Activated CD8-positive, alpha-beta memory T cell treated with anti-CD3 and anti-CD28 coated beads, Interleukin-2, amount 50 U/mL, for 1 hour (primary cell): ENCODE data around the gene LTB4R.

Experiments used
- DNase-seq: peaks from one replicate; pipeline ENCODE4 v3.0.0-alpha.2; 2020; ENCODE audit errors: extremely low read depth

The LTB4R gene

DNA sequence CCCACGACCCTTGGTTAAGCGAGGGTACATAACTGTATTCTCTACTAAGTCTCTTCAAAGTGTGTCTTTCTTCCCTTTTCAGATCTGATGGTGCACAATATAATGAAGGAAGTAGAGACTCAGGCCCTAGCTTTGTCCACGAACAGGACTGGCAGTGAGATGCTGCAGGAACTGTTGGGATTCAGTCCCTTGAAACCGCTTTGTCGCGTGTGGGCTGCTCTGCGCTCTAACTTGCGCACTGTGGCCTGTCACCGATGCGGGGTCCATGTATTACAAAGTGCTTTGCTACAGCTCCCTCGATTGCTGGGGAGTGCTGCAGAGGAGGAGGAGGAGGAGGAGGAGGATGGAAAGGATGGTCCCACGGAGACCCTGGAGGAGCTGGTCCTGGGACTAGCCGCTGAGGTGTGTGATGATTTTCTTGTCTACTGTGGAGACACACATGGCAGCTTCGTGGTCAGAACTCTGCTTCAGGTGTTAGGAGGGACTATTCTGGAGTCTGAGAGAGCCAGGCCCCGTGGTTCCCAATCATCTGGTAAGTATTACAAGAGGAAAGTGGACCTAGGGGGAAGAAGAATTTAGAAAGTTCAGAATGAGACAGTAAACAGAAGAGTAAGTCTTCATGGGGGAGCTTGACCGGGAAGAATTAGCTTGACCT lies 10.8 kb upstream of the LTB4R start:
- no peak for DNase-seq

DNA sequence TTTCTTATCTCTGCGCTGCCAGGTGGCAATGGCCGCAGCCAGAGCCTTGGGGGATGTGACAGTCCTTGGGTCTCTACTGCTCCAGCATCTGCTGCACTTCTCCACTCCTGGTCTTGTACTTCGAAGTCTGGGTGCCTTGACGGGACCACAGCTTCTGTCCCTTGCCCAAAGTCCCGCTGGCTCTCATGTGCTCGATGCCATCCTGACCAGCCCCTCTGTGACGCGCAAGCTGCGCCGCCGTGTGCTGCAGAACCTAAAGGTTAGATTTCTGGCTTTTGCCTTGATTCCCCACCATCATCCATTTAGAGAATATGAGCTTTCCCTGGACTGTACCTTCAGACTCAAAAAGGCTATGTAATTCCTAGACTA lies 7.3 kb upstream of the LTB4R start:
- no peak for DNase-seq

GRCh38 chr14:24307156-24307574 lies 4.1 kb upstream of the LTB4R start:
- no peak for DNase-seq

- DNase-seq = no peak
Observed at GRCh38 chr14:24307575-24308341, 3.5 kb upstream of the LTB4R start, which contains the start of gene CIDEB. Gene CIDEB (minus strand): TSS chr14:24307977. CDS start chr14:24307858, 119 bp downstream.

DNA sequence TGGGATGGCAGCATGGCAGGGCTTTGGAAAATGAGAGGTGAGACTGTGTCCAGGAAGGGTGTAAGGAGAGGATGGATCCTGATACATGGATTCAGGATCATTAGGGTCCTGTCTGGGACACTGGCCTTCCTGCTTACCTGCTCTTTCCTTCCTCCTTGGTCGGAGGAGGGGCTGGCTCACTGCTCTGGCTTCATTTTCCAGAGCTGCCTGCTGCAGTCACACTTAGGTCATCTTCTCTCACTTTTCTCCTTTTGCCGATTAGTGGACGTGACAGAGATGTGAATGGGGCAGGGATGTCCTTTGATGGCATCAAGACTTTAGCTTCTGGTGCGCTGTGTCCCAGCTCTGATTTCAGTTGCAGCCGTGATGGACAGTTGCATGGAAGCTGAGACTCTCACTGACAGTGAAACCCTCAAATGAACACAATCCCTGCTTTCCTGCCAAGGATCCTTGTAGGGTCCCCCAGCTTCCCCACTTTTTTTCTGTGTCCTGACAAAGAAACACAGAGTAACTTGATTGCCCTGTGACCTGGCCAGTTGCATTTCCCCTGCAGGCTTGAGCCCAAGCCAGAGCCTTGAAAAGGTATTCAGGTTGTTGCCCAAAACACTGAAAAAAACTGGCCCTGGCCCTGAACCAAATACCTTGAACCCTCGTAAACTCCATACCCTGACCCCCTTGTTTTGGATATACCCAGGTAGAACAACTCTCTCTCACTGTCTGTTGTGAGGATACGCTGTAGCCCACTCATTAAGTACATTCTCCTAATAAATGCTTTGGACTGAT lies 2.8 kb upstream of the LTB4R start:
- no peak for DNase-seq

DNA sequence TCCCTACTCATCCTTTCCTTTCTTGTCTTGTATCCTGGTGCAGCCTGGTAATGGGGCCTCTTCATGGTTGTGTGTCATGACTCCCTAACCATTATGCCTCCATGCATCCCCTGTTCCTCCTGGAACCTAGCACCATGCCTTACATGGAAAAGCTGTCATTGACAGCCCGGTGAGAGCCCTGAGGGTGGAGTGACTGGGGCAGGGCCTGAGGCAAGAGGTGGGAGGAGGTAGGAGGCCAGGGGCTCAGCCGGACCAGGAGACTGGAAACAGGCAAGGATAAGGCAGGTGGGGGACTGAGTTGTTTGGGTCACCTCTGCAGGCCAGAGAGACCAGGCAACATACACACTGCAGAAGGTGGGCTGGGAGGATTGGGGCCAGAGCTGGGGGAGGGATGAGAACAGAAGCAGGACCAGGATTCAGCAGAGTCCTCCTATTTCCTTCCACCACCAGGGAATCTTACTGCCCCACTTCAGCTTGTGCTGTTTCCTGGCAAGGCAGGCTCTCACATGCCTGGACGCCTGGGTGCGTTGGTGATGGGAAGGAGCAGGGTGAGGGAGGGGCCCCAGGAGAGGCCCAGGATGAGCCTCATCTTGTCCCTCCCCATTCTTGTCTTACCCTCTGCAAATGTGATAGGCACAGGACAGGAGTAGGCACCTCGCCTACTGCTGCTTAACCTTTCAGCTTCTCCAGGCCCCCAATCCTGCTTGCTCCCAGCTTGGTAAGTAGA lies 1.6 kb upstream of the LTB4R start, which contains the start of gene LTB4R2:
LTB4R2 (plus strand) TSS at position 603 of the 727 bp plus-strand sequence. CDS start 525 bp downstream, outside the sequence.
- no peak for DNase-seq

DNA sequence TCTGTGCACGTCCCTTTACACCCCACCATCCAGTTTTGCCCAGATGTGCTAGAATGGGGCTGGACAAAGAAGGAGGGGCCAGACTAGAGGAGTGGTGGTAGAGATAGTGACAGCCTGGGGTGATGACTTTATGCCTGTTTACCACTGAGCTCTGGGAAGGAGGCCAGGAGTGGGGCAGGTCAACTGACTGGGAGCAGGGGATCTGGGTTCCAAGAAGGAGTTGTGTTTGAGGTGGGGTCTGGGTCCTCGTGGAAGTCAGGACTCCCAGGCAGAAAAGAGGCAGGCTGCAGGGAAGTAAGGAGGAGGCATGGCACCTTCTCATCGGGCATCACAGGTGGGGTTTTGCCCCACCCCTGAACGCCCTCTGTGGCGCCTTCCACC lies 1.0 kb upstream of the LTB4R start:
- DNase-seq = no peak

DNA sequence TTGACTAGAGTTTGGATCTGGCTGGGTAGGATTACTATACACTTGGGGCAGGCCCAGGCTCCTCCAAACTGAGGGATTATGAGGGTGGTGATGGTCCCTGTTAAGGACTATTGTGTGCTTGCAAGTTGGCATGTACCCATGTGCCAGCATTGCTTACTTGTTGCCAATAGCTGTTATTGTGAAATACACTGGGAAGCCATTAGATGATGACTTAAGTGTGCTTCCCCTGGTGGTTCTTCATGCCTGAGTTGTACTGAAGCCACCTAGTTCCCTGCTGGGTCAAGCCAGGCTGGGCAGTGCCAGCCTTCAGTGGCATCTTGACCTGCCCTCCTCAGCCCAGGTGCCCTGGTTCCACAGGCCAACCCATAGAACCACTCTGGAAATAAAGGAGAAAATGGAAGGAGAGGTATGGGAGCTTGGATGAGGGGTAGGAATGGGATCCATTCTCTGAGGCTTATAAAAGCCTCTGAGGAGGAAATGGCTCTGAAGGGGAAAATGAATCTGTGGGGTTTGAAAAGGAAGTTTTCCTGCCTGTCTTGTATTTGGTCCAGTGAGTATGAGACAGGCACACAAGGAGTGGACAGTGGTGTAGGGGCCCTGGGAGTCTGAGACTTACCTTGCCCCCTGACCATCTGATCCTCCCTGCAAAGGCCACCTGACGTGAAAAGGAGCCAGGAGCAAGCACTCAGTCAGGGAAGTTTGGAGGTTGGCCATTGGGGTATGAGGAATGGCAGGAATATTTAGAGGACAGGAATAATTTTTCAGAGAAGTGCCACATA lies 724 bp downstream of the LTB4R start:
- no peak for DNase-seq

GRCh38 chr14:24312736-24313507 lies 1.6 kb downstream of the LTB4R start:
- no peak for DNase-seq

DNA sequence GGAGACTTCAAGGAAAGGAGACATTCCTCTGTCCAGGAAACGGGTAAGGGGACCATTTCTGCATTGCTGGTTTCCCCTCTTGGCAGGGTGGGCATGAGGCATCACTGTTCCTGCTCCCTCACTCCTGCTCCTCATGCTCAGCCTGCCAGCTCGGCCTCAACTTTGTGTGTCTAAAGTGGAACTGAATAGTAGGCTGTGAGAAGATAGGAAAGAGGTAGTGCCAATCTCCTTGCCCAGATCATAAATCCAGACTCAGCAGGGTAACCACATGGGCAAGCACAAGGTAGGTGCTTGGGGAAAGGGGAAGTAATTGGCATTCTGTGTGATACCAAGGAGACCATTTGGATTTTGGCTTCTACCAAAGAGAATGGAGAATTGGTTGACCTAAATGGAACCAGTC lies 2.6 kb downstream of the LTB4R start:
- no peak for DNase-seq

DNA sequence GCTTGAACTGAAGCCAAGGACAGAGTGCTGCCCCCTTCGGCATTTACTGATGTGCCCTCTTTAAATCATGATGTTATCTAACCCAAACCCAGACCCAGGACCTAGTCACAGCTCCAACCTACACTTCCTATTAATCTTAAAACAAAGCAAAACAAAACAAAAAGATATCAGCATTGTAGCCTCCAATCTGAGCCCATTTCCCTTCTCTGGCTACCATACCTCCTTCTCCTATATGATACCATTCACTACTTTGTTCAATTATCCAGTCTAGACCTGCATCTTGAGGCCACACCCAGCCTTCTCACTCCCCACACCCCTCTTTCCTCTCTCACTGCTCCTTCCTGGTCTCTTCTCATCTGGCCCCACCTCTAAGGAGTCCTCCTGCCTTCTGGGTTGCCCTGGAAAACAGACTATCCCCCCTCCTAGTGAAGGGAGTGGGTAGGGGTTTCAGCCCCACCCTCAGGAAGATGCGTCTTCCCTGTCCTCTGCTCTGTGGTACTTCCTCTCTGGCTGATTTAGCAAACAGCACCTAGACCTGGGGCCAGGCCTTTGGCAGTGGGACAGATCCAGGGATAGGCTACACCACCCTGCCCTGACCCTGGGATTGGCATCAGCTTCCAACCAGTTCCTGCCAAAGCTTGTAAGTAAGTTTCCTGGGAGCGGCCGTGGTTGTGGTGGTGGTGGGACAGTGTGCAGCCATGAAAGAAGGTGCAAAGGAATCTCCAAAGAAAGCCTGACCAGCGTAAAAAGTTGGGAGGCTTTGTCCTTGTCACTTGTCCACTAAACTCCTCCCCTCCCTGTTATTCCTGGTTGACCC lies 3.3 kb downstream of the LTB4R start:
- no peak for DNase-seq

GRCh38 chr14:24315243-24315806 lies 4.0 kb downstream of the LTB4R start:
- no peak for DNase-seq

- DNase-seq = no peak
Observed at GRCh38 chr14:24315807-24316596, 4.7 kb downstream of the LTB4R start.

DNA sequence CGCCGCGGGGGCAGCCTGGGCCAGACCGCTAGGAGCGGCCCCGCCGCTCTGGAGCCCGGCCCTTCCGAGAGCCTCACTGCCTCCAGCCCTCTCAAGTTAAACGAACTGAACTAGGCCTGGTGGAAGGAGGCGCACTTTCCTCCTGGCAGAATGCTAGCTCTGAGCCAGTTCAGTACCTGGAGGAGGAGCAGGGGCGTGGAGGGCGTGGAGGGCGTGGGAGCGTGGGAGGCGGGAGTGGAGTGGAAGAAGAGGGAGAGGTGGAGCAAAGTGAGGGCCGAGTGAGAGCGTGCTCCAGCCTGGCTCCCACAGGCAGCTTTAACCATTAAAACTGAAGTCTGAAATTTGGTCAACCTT lies 5.3 kb downstream of the LTB4R start:
- DNase-seq = no peak

DNA sequence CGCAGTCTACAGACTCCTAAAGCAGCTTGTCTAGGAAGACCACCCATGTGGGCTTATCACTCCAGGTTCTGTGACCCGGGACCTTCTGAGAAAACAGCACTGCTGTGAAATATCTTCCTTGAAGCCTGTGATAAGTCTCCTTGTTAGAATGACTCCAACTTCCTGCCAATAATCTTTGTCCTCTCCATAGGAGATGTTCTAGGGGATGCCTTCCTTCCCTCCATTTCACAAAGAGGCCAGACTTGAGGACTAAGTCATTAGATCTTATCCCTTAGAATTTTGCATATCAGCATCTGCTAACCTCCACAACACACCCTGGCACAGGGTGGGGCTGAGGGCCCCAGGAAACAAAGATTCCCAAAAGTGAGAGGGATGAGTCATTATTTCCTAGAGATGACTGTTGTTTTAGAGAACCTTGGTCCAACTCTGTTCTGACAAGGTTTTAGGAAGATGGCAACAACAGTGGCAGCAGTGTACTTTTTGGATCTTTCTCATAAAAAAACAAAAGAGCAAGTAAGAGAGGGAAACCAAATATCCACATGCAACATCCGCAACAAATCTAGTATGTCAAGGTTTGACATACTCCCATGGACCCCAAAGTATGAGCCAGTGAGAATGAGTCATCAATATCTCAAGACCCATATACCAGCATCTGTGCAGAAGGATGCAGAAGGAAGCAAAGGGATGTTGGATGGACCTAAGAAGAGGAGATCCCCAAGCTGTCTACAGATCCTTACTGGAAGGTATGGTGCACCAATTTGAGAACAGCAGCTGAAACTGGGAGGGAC lies 6.0 kb downstream of the LTB4R start:
- no peak for DNase-seq

GRCh38 chr14:24321212-24321975 lies 10.1 kb downstream of the LTB4R start:
- no peak for DNase-seq

DNA sequence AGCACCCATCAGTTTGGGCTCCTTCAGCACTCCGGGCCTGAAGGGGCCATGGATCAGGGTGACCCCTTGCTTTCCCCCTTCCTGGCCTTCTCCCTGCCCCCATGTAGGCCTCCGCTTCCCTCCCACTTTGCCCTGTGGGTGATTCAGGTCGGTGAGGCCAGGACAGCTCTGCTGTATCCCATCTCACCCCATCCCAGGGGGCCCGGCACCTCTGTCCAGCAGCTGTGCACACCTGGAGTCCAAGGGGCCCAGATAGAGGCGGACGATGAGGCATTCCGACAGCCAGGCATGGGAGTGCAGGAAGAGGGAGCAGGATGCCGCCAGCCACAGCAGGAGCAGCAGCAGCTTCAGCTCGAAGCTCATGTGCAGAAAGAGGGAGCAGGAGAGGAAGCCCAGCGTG lies 11.4 kb downstream of the LTB4R start:
- DNase-seq = no peak
